Measurements from ENCODE around the gene HSD17B4. TPM values are rescaled to one million over a fixed set of nuclear protein-coding genes. Genes with fewer than 3 reads are reported as not detected.
"Not testable (repeated sequence)": the region's sequence is repeated elsewhere in the genome, so short reads cannot be mapped to it uniquely, and the experiment has no call there.

HSD17B4 gene
- total RNA-seq, 1 experiment from 2014 or later = 362 TPM

GRCh38 chr5:119426057-119426456 is 26.2 kb upstream of the HSD17B4 start (continued):
- TF ChIP-seq CDX4 (CRISPR knock-in tag; IDR thresholded peaks at IDR 0.05; ENCODE audit: borderline replicate concordance) (no peak), ZNF232 (CRISPR knock-in tag; IDR thresholded peaks at IDR 0.05) (no peak)

- Mint-ChIP-seq H3K4me1 (peaks cover 12% of the 10 kb centered on the region), H3K9me3 (peaks cover 20% of the 10 kb centered on the region), H3K27ac (no peak overlapping the region), H3K4me3 (no peak overlapping the region), H3K36me3 (peaks cover 5% of the 10 kb centered on the region; the same call in 1 of the 2 replicates), H3K27me3 (ENCODE audit: low read depth) (no peaks in the 10 kb centered on the region)
- ChIA-PET POLR2A (no interaction called here), CTCF (no interaction called here)
- DNase-seq (ENCODE audit: low spot score) = no peak
- TF ChIP-seq STAT6 (CRISPR knock-in tag; conservative IDR thresholded peaks at IDR 0.05; ENCODE audit: low read depth) = no peak
- TF ChIP-seq USF2 (CRISPR knock-in tag; IDR thresholded peaks at IDR 0.05) = no peak
- no peak for TF ChIP-seq ZNF281 (CRISPR knock-in tag; IDR thresholded peaks at IDR 0.05)
- TF ChIP-seq FOXP1 (CRISPR knock-in tag; IDR thresholded peaks at IDR 0.05; ENCODE audit: borderline replicate concordance) = no peak
- no peak for TF ChIP-seq CREB1 (CRISPR knock-in tag; IDR thresholded peaks at IDR 0.05)
- no peak for ATAC-seq
Observed at GRCh38 chr5:119427060-119427459, 25.2 kb upstream of the HSD17B4 start.

- POLR2A ChIA-PET; H3K27ac Mint-ChIP-seq; CTCF ChIA-PET; DNase-seq (ENCODE audit: low spot score); H3K27me3 Mint-ChIP-seq (ENCODE audit: low read depth); ATAC-seq; H3K4me3 Mint-ChIP-seq: not testable (repeated sequence)
- peaks cover 12% of the 10 kb centered on the region for H3K4me1 Mint-ChIP-seq
- peaks cover 26% of the 10 kb centered on the region for H3K9me3 Mint-ChIP-seq
- peaks cover 11% of the 10 kb centered on the region for H3K36me3 Mint-ChIP-seq
Observed at GRCh38 chr5:119427596-119427995, 24.7 kb upstream of the HSD17B4 start.

- POLR2A ChIA-PET; CTCF ChIA-PET; DNase-seq (ENCODE audit: low spot score); ATAC-seq; H3K27me3 Mint-ChIP-seq (ENCODE audit: low read depth); H3K27ac Mint-ChIP-seq; H3K4me3 Mint-ChIP-seq: not testable (repeated sequence)
- Mint-ChIP-seq H3K9me3 (peaks cover 30% of the 10 kb centered on the region), H3K36me3 (peaks cover 15% of the 10 kb centered on the region), H3K4me1 (peaks cover 12% of the 10 kb centered on the region)
Observed at GRCh38 chr5:119428166-119428565, 24.1 kb upstream of the HSD17B4 start.

- H3K4me3 Mint-ChIP-seq, POLR2A ChIA-PET: not testable (repeated sequence)
Observed at GRCh38 chr5:119428574-119428973, 23.7 kb upstream of the HSD17B4 start.

More at GRCh38 chr5:119428574-119428973, 23.7 kb upstream of the HSD17B4 start:
- Mint-ChIP-seq H3K36me3 (peaks cover 18% of the 10 kb centered on the region), H3K9me3 (peaks cover 33% of the 10 kb centered on the region), H3K4me1 (peaks cover 12% of the 10 kb centered on the region)
- ATAC-seq; H3K27me3 Mint-ChIP-seq (ENCODE audit: low read depth); CTCF ChIA-PET; DNase-seq (ENCODE audit: low spot score); H3K27ac Mint-ChIP-seq: not testable (repeated sequence)

Data from WTC11 (cell line).